ENCODE data around the gene PLB1.
A peak's percentile ranks its signal among the peaks of the same experiment; 100 is the strongest.
"Not testable (repeated sequence)": the region's sequence is repeated elsewhere in the genome, so short reads cannot be mapped to it uniquely, and the experiment has no call there.

PLB1 gene

GRCh38 chr2:28543316-28544035 lies 47.6 kb downstream of the PLB1 start:
- DNase-seq, result no peak

- no peak for DNase-seq
These were observed 48.1 kb downstream of the PLB1 start for GRCh38 chr2:28544036-28544346.

GRCh38 chr2:28544405-28544921 lies 48.6 kb downstream of the PLB1 start:
- DNase-seq, result peak; percentile 47

- peak; percentile 49 for DNase-seq
These were observed 49.2 kb downstream of the PLB1 start for GRCh38 chr2:28544922-28545589.

GRCh38 chr2:28545590-28546200 lies 49.8 kb downstream of the PLB1 start:
- peak; percentile 51 for DNase-seq

GRCh38 chr2:28546242-28546641 lies 50.4 kb downstream of the PLB1 start:
- no peak for DNase-seq

GRCh38 chr2:28547223-28547860 lies 51.5 kb downstream of the PLB1 start:
- DNase-seq, result no peak

- no peak for DNase-seq
These were observed 52.2 kb downstream of the PLB1 start for GRCh38 chr2:28547906-28548600.

- DNase-seq, result not testable (repeated sequence)
These were observed 54.5 kb downstream of the PLB1 start for GRCh38 chr2:28550345-28550744.

- DNase-seq, result no peak
These were observed 56.4 kb downstream of the PLB1 start for GRCh38 chr2:28552045-28552823.

- DNase-seq, result no peak
These were observed 60.4 kb downstream of the PLB1 start for GRCh38 chr2:28556303-28556702.

- no peak for DNase-seq
These were observed 61.7 kb downstream of the PLB1 start for GRCh38 chr2:28557389-28558131.

- DNase-seq, result no peak
These were observed 62.4 kb downstream of the PLB1 start for GRCh38 chr2:28558158-28558820.

- DNase-seq, result no peak
These were observed 63.1 kb downstream of the PLB1 start for GRCh38 chr2:28558918-28559317.

- DNase-seq, result no peak
These were observed 68.0 kb downstream of the PLB1 start for GRCh38 chr2:28563869-28564268.

- no peak for DNase-seq
These were observed 68.5 kb downstream of the PLB1 start for GRCh38 chr2:28564346-28564745.

- DNase-seq, result no peak
These were observed 69.2 kb downstream of the PLB1 start for GRCh38 chr2:28565033-28565432.

GRCh38 chr2:28565720-28566295 lies 69.9 kb downstream of the PLB1 start:
- no peak for DNase-seq

- DNase-seq, result peak; percentile 95
These were observed 70.7 kb downstream of the PLB1 start for GRCh38 chr2:28566521-28567041.

- peak; percentile 54 for DNase-seq
These were observed 71.2 kb downstream of the PLB1 start for GRCh38 chr2:28567061-28567471.

Measured in stimulated activated CD8-positive, alpha-beta memory T cell treated with anti-CD3 and anti-CD28 coated beads, Interleukin-4, amount 100 ng/mL, for 48 hours (primary cell).